Measurements from ENCODE around the gene BICDL2.
"Not testable (repeated sequence)": the region's sequence is repeated elsewhere in the genome, so short reads cannot be mapped to it uniquely, and the experiment has no call there.

BICDL2 gene

DNA sequence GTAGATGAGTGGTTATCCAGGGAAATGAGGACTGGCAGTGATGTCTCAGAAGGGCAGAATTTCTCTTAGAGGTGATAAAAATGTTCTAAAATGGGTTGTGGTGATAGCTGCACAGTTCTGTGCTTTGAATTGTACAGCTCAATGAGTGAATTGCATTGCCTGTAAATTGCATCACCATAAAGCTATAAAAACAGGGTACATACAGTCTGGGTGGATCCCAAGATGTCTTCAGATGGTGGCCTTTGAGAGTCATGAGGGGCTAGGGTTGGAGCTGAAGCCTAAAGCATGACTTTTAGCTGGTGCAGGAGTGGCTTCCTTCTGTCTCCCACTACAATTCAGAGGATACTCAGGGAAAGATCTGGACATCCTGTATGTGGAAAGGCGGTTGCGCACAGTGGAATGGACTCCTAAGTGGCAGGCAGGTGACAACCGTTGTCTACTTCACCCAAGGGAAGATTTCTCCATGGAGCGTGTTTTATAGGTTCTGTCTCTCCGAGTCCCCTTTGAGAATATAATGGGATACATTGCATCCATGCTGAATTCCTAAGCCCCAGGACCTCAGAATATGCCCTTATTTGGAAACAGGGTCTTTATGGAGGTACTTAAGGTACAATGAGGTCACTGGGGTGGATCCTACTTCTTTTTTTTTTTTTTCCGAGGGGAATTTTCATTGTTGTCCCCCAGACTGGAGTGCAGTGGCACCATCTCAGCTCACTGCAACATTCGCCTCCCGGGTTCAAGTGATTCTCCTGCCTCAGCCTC, 27.1 kb upstream of the BICDL2 start:
- no peak for DNase-seq (ENCODE audit: low read depth)

GRCh38 chr16:3062553-3062952, 25.8 kb upstream of the BICDL2 start:
- DNase-seq (ENCODE audit: low read depth), result no peak

GRCh38 chr16:3060339-3061127, 23.8 kb upstream of the BICDL2 start:
- no peak for DNase-seq (ENCODE audit: low read depth)

DNA sequence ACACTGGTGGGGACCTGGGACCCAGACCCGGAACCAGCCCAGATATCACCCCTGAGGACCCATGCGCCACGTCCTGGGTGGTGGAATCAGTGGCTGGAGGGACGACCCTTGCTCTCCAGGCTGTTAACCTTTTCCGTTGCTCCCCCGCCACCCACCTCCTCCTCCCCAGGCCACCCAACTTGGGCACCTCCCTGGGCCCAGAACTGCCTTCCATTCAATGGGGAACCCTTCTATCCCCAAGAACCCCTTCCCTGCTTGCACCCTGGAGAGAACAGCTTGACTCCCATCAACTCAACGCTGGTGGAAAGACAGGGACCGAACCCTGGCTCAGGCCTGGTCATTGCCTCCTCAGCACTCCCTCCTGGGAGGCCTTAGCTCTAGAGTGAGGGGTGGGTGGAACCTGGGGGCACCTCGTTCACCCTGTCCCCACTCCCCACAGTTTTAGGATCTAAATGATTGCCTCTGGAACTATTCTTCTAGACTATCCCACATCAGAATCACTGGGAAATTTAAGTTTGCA, 23.0 kb upstream of the BICDL2 start:
- DNase-seq (ENCODE audit: low read depth), result no peak

DNA sequence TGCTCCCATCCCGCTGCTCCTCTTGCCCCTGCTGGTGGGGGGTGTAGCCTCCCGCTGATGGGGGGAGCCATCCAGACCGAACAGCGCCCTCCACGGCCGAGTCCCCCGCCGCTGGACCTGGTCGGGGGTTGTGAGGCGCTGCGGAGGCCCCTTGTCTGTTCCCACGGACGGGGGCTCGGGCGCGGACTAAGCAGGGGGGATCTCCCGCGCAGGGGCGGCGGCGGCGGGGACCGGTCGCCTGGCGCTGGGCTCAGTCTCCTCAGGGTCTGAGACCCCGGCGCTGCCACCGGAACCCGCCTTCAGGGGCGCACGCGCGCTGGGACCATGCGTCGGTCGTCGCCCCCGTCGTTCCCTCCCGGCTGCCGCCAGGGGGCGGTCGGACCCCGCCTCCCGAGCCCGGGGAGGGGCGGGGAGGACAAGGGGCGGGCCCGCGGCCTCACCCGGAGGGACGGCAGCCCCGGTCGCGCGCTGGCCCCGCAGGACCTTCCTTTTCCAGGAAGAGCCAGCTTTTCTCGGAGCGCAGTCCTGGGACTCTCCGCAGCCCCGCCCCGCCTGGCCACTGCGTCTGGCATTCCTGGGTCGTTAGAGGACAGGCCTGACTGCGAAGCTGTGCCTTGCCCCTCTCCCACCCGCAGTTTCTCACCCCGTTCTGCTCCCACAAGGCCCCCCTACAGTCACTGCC, 22.4 kb upstream of the BICDL2 start:
- DNase-seq (ENCODE audit: low read depth), result peak; percentile 85

DNA sequence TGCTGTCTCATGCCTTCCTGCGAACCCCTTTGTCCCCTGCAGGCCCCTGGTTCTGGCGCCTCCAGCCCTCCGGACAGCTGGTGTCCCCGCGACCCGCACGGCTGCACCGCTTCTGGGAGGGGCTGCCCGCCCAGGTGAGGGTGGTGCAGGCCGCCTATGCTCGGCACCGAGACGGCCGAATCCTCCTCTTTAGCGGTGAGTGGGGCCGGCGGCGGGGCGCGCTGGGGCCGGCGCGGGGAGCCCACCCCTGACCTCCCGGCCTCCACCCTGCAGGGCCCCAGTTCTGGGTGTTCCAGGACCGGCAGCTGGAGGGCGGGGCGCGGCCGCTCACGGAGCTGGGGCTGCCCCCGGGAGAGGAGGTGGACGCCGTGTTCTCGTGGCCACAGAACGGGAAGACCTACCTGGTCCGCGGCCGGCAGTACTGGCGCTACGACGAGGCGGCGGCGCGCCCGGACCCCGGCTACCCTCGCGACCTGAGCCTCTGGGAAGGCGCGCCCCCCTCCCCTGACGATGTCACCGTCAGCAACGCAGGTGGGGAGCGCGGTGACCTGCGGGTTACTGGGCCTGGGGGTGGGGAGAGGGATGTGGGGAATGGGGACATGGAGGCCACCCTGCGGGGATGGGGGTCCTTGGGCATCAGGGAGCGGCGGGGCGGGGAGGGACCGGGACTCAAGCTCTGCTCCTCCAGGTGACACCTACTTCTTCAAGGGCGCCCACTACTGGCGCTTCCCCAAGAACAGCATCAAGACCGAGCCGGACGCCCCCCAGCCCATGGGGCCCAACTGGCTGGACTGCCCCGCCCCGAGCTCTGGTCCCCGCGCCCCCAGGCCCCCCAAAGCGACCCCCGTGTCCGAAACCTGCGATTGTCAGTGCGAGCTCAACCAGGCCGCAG, 21.6 kb upstream of the BICDL2 start:
- DNase-seq (ENCODE audit: low read depth), result peak; percentile 46

GRCh38 chr16:3057181-3058138, 20.7 kb upstream of the BICDL2 start:
- DNase-seq (ENCODE audit: low read depth), result no peak

GRCh38 chr16:3056336-3057180, 19.8 kb upstream of the BICDL2 start:
- DNase-seq (ENCODE audit: low read depth), result no peak

- not testable (repeated sequence) for DNase-seq (ENCODE audit: low read depth)
Measured at GRCh38 chr16:3055734-3056115, 19.0 kb upstream of the BICDL2 start.

DNA sequence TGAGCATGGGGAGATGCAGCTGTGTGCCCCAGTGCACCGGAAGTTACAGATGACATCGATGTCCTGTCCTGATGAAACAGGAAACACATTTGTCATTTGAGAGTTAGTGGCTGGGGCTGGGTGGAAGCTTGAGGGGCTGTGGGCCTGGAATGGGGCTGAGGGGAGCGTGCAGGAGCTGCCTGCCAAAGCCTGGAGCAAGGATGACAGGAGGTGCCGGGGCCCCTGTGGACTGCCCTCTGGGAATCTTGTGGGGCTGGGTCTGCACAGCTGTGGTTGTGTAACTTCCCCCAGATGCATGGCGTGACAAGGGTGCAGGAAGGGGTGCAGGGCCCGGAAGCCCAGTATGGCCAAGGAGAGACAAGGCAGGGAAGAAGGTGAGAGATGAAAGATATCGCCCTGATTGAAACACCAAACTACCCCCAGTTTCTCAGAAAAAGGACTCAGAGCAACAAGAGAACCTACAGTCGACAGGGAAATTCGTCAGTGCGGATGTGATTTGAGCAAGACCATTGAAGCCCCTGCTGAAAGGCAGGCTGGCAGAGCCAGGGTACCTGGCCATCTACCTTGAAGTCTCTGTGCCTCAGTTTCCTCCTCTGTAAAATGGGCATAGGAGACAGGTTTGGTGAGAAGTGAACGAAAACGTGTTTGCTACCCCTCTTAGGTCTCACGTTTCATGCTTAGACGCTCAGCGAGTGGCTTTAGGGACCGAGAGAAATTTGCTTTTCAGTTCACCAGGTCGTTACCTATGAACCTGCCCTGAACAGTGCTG, 18.4 kb upstream of the BICDL2 start:
- no peak for DNase-seq (ENCODE audit: low read depth)

GRCh38 chr16:3053330-3053710, 16.6 kb upstream of the BICDL2 start:
- not testable (repeated sequence) for DNase-seq (ENCODE audit: low read depth)

DNA sequence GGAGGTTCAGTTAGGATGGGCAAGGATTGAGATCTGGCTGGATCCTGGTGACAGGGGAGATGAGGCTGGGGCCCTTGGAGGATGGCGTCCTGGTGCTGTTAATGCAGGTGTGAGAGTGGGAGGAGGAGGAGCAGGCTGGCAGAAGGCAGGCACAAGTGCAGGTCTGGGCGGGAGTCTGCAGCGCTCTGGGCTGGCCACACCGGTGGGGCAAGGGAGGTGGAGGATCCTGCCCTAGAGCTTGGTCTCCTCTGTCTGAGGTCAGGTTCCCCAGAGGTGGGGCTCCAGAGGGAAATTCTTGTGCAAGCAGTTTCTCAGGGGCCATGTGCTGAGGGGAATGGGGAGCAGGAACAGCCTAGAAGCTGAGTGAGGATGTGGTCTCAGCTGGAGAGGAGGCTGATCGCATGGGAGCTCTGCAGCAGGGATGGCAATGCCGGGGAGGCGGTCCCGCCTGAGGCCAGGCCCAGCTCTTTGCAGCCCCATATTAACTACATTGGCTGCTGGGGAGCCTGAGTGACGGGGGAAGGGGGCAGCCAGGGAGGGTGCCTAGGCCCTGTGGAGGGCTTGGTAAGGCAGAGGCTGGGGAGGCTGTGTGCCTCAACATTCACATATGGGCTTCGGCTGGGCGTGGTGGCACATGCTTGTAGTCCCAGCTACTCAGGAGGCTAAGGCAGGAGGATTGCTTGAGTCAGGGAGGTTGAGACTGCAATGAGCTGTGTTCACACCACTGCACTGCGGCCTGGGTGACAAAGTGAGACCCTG, 16.0 kb upstream of the BICDL2 start:
- DNase-seq (ENCODE audit: low read depth), result not testable (repeated sequence)

- DNase-seq (ENCODE audit: low read depth), result no peak
Measured at GRCh38 chr16:3051494-3051893, 14.8 kb upstream of the BICDL2 start.

- no peak for DNase-seq (ENCODE audit: low read depth)
Measured at GRCh38 chr16:3051009-3051408, 14.3 kb upstream of the BICDL2 start.

GRCh38 chr16:3050487-3050886, 13.7 kb upstream of the BICDL2 start:
- no peak for DNase-seq (ENCODE audit: low read depth)

DNA sequence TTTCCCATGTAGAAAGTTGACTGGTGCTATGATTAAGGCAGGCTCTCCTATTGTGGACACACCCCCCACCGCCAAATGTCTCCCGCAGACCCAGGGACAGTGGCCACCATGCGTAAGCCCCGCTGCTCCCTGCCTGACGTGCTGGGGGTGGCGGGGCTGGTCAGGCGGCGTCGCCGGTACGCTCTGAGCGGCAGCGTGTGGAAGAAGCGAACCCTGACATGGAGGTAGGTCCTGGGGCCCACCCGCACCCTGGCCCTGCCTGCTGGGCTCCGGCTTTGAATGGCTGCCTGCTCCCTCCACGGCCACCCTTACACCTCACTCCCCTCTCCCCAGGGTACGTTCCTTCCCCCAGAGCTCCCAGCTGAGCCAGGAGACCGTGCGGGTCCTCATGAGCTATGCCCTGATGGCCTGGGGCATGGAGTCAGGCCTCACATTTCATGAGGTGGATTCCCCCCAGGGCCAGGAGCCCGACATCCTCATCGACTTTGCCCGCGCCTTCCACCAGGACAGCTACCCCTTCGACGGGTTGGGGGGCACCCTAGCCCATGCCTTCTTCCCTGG, 13.3 kb upstream of the BICDL2 start:
- DNase-seq (ENCODE audit: low read depth), result no peak

DNA sequence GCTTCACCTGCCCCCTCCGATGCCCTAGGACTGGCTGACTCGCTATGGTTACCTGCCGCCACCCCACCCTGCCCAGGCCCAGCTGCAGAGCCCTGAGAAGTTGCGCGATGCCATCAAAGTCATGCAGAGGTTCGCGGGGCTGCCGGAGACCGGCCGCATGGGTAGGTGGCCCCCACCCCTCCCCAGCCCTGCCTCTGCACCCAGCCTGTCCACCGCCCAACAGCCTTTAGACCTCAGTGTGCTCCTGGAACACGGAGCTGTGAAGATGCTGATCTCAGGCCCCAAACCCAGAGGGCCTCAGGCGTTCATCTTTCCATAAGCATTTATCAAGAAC, 10.6 kb upstream of the BICDL2 start:
- no peak for DNase-seq (ENCODE audit: low read depth)
